H1 (cell line): Measurements from ENCODE around the gene PLB1.

Source experiments
- CEBPB ChIP-seq: IDR thresholded peaks from 2 replicates; pipeline ENCODE4 v1.6.1; 2012; ENCODE audit warnings: low read depth, low read length
- CREB1 ChIP-seq: IDR thresholded peaks from 2 replicates; pipeline ENCODE4 v1.6.1; 2012; ENCODE audit warnings: inconsistent platforms
- CTCF ChIP-seq, 3 experiments: IDR thresholded peaks; 1 replicate in 2 of 3; 2 replicates in 1 of 3; pipeline versions ENCODE4 v1.5.1 to v1.6.1; 2011; ENCODE audit warnings: low read length in 3 of 3, mild to moderate bottlenecking in 3 of 3, inconsistent platforms in 2 of 3, low read depth in 1 of 3, moderate library complexity in 1 of 3; ENCODE audit not compliant: insufficient read depth in 1 of 3; ENCODE audit errors: control extremely low read depth in 1 of 3
- JUN ChIP-seq: IDR thresholded peaks from 2 replicates; pipeline ENCODE4 v1.6.1; 2011; ENCODE audit warnings: low read depth, mild to moderate bottlenecking, improper control_type of control experiment, low read length
- SIN3A ChIP-seq, 2 experiments: IDR thresholded peaks in 1 of 2; conservative IDR thresholded peaks in 1 of 2; 2 replicates each; pipeline ENCODE4 v1.6.1; 2011 to 2012; ENCODE audit warnings: low read length in 2 of 2, improper control_type of control experiment in 1 of 2, low read depth in 1 of 2, mild to moderate bottlenecking in 1 of 2
- SRF ChIP-seq: IDR thresholded peaks from 2 replicates; pipeline ENCODE4 v1.6.1; 2011; ENCODE audit warnings: mild to moderate bottlenecking, low read depth, low read length, moderate library complexity
- TEAD4 ChIP-seq: IDR thresholded peaks from 2 replicates; pipeline ENCODE4 v1.6.1; 2012; ENCODE audit warnings: low read depth, low read length, inconsistent platforms, mixed read lengths

GRCh38 chr2:28648147-28648546 is 152.3 kb downstream of the PLB1 start:
- TF ChIP-seq TEAD4 (no peak), CREB1 (no peak), SRF (no peak), CTCF (IDR thresholded peaks at IDR 0.05; ENCODE audit: control extremely low read depth in 1 of 3, insufficient read depth in 1 of 3, low read depth in 1 of 3, low read length in 3 of 3) (no peak), CEBPB (no peak), SIN3A (conservative IDR thresholded peaks at IDR 0.05 in 1 of 2, IDR thresholded peaks at IDR 0.05 in 1 of 2; ENCODE audit: low read depth in 1 of 2, low read length in 2 of 2) (no peak), JUN (no peak)
